8988T (cell line): ENCODE data around the gene RNF212B.

Experiments
- DNase-seq: peaks from one replicate; pipeline ENCODE4 v3.0.0; 2011

The RNF212B gene

GRCh38 chr14:23321572-23322547 is 84.1 kb downstream of the RNF212B start:
- DNase-seq: no peak
